HG03135 (cell line): ENCODE measurements around the gene IRX1.

Experiments used
- ATAC-seq: cut with Tn5 transposase; IDR thresholded peaks from one replicate; pipeline ENCODE4 v1.9.1; 2021; ENCODE audit warnings: mild to moderate bottlenecking, moderate library complexity; ENCODE audit not compliant: unreplicated experiment

Gene IRX1

GRCh38 chr5:3650320-3650719 lies 54.7 kb downstream of the IRX1 start:
- ATAC-seq = no peak

GRCh38 chr5:3650868-3651267 lies 55.2 kb downstream of the IRX1 start:
- ATAC-seq = no peak
